Left ventricle myocardium inferior (tissue), 1 donor: ENCODE data around the gene ELP4. TPM values are rescaled to one million over a fixed set of nuclear protein-coding genes. Genes with fewer than 3 reads are reported as not detected.

Source experiments
- DNase-seq: peaks from one replicate; pipeline ENCODE4 v3.0.0-alpha.2; 2020
- H3K27ac ChIP-seq: fragments of 200-600 bp; replicated peaks from 2 replicates; pipeline ENCODE4 v1.8.0; 2021
- H3K27me3 ChIP-seq: fragments of 200-600 bp; 2 replicates; pipeline ENCODE4 v1.8.0; 2021; ENCODE audit warnings: low read depth
- H3K36me3 ChIP-seq: fragments of 200-600 bp; 2 replicates; pipeline ENCODE4 v1.8.0; 2021
- H3K4me1 ChIP-seq: fragments of 200-600 bp; 2 replicates; pipeline ENCODE4 v1.8.0; 2021
- H3K4me3 ChIP-seq: fragments of 200-600 bp; 2 replicates; pipeline ENCODE4 v1.8.0; 2021; ENCODE audit warnings: mild to moderate bottlenecking, moderate library complexity
- H3K9me3 ChIP-seq: fragments of 200-600 bp; replicated peaks from 2 replicates; pipeline ENCODE4 v1.8.0; 2021
- intact Hi-C: fragments of 100-400 bp; cut with micrococcal nuclease; formaldehyde crosslinking; loops from one replicate; pipeline ENCODE4 v1.11.0; 2022
- total RNA-seq: library from RNA; stranded (reverse); fragmentation: NEBNext Ultra II Directional; extraction: Animal tissue kit (Norgen Biotek cat#: 25700); gene quantifications from one replicate; pipeline ENCODE4 v1.2.1, GENCODE V29; 2021
- TF ChIP-seq, protein P1 (sequence below): fragments of 200-600 bp; IDR thresholded peaks from 2 replicates; pipeline ENCODE4 v1.8.0; 2021; ENCODE audit warnings: antibody characterized with exemption, mild to moderate bottlenecking, borderline replicate concordance
- donor health status: DM: no; HTN: yes; CAD: no; lungs with severe emphysema.

The ELP4 gene
- total RNA-seq, 1 donor from 2014 or later = 13.6 TPM

DNA sequence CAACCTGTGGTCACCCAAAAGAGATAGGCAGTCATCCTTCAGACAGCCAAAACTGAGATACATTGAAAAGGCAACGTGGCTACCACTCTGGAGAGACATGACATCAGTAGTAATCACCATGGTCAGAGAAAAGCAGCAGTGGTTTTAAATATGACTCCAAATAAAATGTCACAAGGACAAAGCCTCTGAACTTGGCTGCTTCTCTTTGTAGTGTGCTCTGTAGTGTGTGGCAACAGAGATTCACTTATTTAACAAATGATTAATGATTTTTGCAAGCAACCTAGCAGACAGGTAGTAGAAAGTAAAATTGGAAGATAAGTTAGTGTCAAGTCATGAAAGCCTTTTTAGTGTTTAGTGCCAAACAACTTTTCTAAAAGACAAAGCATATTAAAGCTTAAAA, 238.0 kb downstream of the ELP4 start:
- Histone ChIP-seq H3K27me3 (no peaks in the 10 kb centered on the region), H3K4me1 (no peaks in the 10 kb centered on the region), H3K27ac (no peak overlapping the region), H3K36me3 (no peaks in the 10 kb centered on the region), H3K9me3 (peaks cover 1% of the 10 kb centered on the region), H3K4me3 (no peak overlapping the region)
- DNase-seq = no peak
- intact Hi-C loops = no loop called here
- TF ChIP-seq, protein P1, sequence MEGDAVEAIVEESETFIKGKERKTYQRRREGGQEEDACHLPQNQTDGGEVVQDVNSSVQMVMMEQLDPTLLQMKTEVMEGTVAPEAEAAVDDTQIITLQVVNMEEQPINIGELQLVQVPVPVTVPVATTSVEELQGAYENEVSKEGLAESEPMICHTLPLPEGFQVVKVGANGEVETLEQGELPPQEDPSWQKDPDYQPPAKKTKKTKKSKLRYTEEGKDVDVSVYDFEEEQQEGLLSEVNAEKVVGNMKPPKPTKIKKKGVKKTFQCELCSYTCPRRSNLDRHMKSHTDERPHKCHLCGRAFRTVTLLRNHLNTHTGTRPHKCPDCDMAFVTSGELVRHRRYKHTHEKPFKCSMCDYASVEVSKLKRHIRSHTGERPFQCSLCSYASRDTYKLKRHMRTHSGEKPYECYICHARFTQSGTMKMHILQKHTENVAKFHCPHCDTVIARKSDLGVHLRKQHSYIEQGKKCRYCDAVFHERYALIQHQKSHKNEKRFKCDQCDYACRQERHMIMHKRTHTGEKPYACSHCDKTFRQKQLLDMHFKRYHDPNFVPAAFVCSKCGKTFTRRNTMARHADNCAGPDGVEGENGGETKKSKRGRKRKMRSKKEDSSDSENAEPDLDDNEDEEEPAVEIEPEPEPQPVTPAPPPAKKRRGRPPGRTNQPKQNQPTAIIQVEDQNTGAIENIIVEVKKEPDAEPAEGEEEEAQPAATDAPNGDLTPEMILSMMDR = no peak

DNA sequence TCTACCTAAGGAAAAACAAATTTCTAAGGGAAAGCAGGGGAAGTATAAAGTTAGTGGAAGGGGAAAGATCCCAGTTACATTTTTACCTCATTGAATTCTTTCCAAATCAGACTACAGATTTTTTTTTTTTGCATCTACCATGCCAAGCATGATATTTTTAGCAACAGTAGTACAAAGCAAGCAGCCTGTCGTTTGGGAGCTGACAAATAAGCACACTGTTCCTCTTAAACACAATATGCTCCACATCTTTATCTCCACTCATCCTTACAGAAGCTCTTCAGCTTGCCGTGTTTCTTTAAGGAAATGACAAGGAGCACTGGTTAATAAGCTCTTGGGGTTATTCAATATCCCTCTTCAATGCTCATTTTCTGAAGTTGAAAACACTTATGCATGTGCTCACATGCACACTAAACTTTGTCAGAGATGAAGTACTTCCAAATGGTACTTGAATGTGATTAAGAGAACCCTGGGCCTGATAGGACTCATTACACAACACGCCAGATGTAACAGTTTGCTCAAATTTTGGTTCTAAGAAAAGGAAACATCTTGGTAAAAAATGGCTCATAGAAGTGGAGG, 247.8 kb downstream of the ELP4 start:
- Histone ChIP-seq H3K9me3 (no peaks in the 10 kb centered on the region), H3K27ac (no peak overlapping the region), H3K4me1 (peaks cover 21% of the 10 kb centered on the region), H3K4me3 (no peak overlapping the region), H3K27me3 (no peaks in the 10 kb centered on the region), H3K36me3 (no peaks in the 10 kb centered on the region)
- intact Hi-C loops = no loop called here
- no peak for DNase-seq
- TF ChIP-seq, protein P1 = no peak

DNA sequence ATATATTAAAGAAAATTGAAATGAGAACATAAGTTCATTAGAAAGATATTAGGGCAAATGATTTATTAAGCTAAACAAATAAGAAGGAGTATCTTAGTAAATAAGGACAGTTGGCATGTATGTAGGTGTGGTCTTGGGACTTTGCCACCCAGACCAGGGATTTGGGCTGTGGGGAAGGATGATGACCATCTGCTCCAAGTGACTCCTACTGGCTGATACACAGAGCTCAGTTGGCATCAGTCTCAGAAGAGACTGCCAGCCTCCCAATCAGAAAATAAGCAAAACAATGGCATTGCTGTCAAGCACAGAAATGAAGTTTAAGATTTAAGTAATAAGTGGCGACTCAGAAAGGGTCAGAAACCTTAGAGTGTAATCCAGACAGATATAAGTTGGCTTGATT, 252.1 kb downstream of the ELP4 start:
- no peak overlapping the region for H3K27ac ChIP-seq
- TF ChIP-seq, protein P1 = no peak
- H3K27me3 ChIP-seq = peaks cover 7% of the 10 kb centered on the region
- no peaks in the 10 kb centered on the region for H3K9me3 ChIP-seq
- no peak overlapping the region for H3K4me3 ChIP-seq
- intact Hi-C loops = no loop called here
- no peak for DNase-seq
- peaks cover 14% of the 10 kb centered on the region for H3K4me1 ChIP-seq
- peaks cover 5% of the 10 kb centered on the region for H3K36me3 ChIP-seq

DNA sequence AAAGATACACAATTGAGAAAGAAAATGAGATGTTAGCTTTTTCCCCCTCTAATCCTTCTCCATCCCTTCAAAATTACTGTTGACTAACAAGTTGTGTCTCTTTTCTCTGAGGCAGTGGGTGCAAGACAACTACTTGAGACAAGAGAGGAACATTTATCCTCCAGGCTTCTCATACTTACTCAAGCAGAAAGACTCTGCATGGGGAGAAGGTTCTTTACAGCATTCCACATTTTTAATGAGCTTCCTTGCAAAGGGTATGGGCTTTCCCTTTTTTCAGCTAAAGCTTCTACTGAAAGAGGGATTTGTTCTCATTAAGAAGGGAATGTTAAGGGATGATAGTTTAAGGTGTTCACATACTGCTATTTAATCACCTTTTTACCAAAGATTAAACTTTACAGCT, 253.7 kb downstream of the ELP4 start:
- Histone ChIP-seq H3K27ac (no peak overlapping the region), H3K27me3 (peaks cover 7% of the 10 kb centered on the region), H3K4me1 (no peaks in the 10 kb centered on the region), H3K4me3 (no peak overlapping the region), H3K36me3 (peaks cover 5% of the 10 kb centered on the region), H3K9me3 (no peaks in the 10 kb centered on the region)
- TF ChIP-seq, protein P1 = no peak
- intact Hi-C loops = no loop called here
- DNase-seq = no peak

DNA sequence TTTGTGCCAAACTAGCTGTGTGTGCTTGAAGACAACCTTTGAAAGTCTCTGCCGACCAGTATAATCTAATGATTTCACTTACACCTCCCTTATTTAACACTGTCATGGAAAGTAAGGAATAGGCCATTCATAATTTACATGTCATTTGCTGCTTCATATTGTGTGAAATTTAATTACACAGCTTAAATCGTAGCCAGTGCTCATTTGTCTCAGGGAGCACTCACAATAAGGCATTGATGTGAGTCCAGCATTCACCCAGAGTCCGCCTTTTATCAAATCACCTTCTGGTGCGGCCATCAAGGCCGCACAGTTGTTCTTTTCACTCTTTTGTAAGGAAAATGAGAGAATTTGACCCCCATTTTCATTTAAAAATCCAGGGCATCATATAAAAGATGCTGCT, 254.7 kb downstream of the ELP4 start:
- H3K27ac ChIP-seq = no peak overlapping the region
- H3K4me1 ChIP-seq = no peaks in the 10 kb centered on the region
- TF ChIP-seq, protein P1 = no peak
- intact Hi-C loops = no loop called here
- H3K4me3 ChIP-seq = no peak overlapping the region
- no peaks in the 10 kb centered on the region for H3K9me3 ChIP-seq
- peaks cover 5% of the 10 kb centered on the region for H3K36me3 ChIP-seq
- DNase-seq = no peak
- H3K27me3 ChIP-seq = peaks cover 7% of the 10 kb centered on the region
